Measurements from ENCODE around the gene GRK5.

GRCh38 chr10:119292968-119293760 lies 85.8 kb downstream of the GRK5 start:
- TF ChIP-seq POLR2AphosphoS5 (IDR thresholded peaks at IDR 0.05; ENCODE audit: borderline replicate concordance, low read depth, low read length) (no peak), EZH2 (IDR thresholded peaks at IDR 0.05) (no peak)
